ENCODE measurements around the gene LKAAEAR1.

DNA sequence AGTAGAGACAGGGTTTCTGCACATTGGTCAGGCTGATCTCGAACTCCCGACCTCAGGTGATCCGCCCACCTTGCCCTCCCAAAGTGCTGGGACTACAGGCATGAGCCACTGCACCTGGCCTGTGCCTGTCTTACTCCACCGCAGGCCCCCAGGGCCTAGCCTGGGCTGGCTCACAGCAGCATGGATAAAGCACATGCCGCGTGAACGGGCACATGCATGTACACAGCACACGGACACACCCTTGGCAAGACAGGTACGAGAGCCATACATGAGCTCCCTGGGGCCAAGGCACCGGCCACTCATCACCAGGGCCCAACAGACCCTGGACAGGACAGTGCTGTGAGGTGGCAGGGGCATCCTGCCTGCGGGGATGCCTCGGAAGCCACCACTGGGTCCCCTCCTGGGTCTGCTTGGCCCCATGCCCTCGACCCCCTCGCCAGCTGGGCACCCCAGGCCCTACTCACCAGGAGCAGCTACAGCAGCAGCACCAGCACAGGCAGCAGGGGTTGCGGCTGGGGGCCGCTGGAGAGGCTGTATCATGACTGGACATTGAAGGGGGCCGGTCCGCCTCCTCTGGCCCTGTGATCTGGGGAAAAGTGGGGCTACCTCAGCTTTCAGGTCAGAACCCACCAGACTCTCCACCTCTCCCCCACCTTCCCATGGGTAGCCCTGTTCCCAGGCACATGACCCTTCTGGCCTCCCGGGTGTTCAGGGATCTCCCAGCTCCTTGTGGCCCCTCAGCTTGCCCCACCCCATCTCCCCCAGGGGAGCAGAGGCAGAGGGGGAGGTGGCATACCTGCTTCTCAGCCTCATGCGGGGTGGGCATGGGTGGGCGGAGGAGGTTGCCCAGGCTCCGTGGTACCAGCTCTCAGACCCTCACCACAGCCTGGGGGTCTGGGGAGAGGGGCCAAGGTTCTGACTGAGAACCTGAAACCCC lies 7.9 kb downstream of the LKAAEAR1 start:
- TF ChIP-seq CTCF (IDR thresholded peaks at IDR 0.05 in 2 of 3, conservative IDR thresholded peaks at IDR 0.05 in 1 of 3; ENCODE audit: insufficient read depth in 2 of 3, low read depth in 1 of 3, low read length in 3 of 3): no peak
- TF ChIP-seq, protein P1, sequence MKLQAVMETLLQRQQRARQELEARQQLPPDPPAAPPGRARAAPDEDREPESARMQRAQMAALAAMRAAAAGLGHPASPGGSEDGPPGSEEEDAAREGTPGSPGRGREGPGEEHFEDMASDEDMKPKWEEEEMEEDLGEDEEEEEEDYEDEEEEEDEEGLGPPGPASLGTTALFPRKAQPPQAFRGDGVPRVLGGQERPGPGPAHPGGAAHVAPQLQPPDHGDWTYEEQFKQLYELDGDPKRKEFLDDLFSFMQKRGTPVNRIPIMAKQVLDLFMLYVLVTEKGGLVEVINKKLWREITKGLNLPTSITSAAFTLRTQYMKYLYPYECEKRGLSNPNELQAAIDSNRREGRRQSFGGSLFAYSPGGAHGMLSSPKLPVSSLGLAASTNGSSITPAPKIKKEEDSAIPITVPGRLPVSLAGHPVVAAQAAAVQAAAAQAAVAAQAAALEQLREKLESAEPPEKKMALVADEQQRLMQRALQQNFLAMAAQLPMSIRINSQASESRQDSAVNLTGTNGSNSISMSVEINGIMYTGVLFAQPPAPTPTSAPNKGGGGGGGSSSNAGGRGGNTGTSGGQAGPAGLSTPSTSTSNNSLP (IDR thresholded peaks at IDR 0.05; ENCODE audit: borderline replicate concordance, low read depth, low read length): no peak
- TF ChIP-seq ELF4 (CRISPR knock-in tag; IDR thresholded peaks at IDR 0.05): no peak
- TF ChIP-seq EP300 (IDR thresholded peaks at IDR 0.05; ENCODE audit: low read length): no peak
- TF ChIP-seq ZNF280A (IDR thresholded peaks at IDR 0.05; ENCODE audit: low read depth, partially characterized antibody): no peak
- TF ChIP-seq, protein P2, sequence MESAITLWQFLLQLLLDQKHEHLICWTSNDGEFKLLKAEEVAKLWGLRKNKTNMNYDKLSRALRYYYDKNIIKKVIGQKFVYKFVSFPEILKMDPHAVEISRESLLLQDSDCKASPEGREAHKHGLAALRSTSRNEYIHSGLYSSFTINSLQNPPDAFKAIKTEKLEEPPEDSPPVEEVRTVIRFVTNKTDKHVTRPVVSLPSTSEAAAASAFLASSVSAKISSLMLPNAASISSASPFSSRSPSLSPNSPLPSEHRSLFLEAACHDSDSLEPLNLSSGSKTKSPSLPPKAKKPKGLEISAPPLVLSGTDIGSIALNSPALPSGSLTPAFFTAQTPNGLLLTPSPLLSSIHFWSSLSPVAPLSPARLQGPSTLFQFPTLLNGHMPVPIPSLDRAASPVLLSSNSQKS (CRISPR knock-in tag; IDR thresholded peaks at IDR 0.05): no peak
- TF ChIP-seq FOS (IDR thresholded peaks at IDR 0.05; ENCODE audit: extremely low read depth, insufficient read length): no peak
- no peak for TF ChIP-seq CBX5 (IDR thresholded peaks at IDR 0.05; ENCODE audit: borderline replicate concordance, low read depth)

Measured in K562 (cell line).